Activated T-cell treated with anti-CD3 and anti-CD28 coated beads, Interleukin-2, amount 50 U/mL, for 4 hours (primary cell): ENCODE measurements around the gene LEPR. TPM values are rescaled to one million over a fixed set of nuclear protein-coding genes. Genes with fewer than 3 reads are reported as not detected.
"Not testable (repeated sequence)": the region's sequence is repeated elsewhere in the genome, so short reads cannot be mapped to it uniquely, and the experiment has no call there.

Source experiments
- ATAC-seq, 2 donors: fragments of 200-7000 bp; cut with Tn5 transposase; one replicate each; pipeline ENCODE4 v1.10.0; 2021
- DNase-seq: peaks from one replicate; pipeline ENCODE4 v3.0.0-alpha.2; 2020
- H3K27me3 Mint-ChIP-seq: one replicate; pipeline ENCODE4 v1.8.0; 2021; ENCODE audit warnings: low read depth, mixed read lengths
- H3K36me3 Mint-ChIP-seq: one replicate; pipeline ENCODE4 v1.8.0; 2022; ENCODE audit warnings: mixed read lengths; ENCODE audit not compliant: insufficient read depth
- H3K4me1 Mint-ChIP-seq: one replicate; pipeline ENCODE4 v1.8.0; 2021; ENCODE audit warnings: low read depth, mixed read lengths
- H3K4me3 Mint-ChIP-seq: one replicate; pipeline ENCODE4 v1.8.0; 2021; ENCODE audit warnings: mild to moderate bottlenecking, moderate library complexity, mixed read lengths
- H3K9me3 Mint-ChIP-seq: one replicate; pipeline ENCODE4 v1.8.0; 2021; ENCODE audit warnings: mixed read lengths
- total RNA-seq, 3 donors: library from RNA; stranded (reverse); gene quantifications; one replicate each; pipeline ENCODE4 v1.2.1, GENCODE V29; 2021

The LEPR gene
- total RNA-seq, 3 donors from 2014 or later, result 0.32 to 0.38 (median 0.38) TPM

DNA sequence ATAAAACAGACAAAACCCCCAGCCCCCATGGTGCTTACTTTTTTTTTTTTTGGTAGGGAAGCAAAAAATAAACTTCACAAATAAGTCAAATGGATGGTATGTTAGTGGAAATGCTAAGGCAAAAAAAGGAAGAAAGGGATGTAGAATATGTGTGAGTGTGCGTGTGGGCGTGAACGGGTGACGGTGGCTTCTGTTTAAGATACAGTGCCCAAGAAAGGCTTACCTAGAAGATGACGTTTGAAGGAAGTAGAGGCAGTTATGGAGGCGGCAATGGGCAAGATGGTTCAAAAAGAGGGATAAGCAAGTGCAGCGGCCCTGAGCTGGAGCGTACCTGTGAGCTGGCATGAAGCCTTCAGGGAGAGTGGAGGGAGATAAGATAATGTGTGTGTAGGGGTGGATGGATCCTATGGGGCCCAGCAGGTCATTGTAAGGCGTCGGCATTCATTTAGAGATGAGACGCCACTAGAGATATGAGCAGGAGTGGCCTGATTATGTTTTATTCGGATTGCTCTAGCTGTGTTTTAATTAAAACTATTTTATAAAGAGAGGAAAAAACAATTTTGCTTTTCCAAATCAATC lies 19.9 kb downstream of the LEPR start:
- Mint-ChIP-seq H3K9me3 (no peaks in the 10 kb centered on the region), H3K4me3 (no peak overlapping the region), H3K27me3 (no peaks in the 10 kb centered on the region), H3K4me1 (no peaks in the 10 kb centered on the region), H3K36me3 (peaks cover 4% of the 10 kb centered on the region)
- DNase-seq (no peak), ATAC-seq (no peak)

DNA sequence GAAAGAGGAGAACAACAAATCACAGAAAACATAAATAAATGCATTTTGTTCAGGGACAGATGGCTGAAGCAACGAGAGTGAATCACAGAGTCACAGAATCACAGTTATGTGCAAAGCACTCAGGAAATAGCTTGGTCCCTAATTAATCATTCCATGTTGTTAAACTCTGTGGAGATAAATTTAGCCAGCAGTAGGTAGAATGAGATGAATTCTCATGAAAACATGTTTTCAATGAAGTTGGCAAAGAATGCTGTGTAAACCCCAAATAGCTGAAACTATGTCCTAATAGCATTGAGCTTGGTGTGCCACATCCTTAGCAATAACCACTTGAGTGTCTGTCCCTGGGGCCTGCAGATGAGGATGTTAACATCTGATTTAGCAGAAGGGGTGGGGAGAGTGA lies 20.4 kb downstream of the LEPR start:
- no peak for ATAC-seq
- Mint-ChIP-seq H3K9me3 (no peaks in the 10 kb centered on the region), H3K4me3 (no peak overlapping the region), H3K36me3 (peaks cover 4% of the 10 kb centered on the region), H3K27me3 (no peaks in the 10 kb centered on the region), H3K4me1 (no peaks in the 10 kb centered on the region)
- DNase-seq, result no peak

DNA sequence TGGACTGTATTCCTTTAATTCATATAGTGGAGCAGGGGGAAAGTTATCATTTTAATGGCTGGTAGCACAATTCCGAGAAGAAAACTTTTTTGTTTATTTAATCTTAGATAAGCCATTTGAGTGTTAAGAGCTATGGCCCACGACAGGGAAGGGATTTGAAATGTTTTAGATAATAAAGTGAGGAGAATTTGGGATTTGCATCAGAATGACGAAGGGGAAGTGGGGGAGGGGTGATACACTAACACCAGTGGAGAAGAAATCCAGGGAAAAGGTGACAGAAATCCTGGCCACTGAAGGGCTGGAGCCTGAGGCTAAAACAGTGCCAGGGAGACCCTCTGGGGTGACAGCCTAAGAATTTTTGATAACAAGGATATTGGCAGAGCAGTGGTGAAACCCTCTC lies 21.0 kb downstream of the LEPR start:
- no peaks in the 10 kb centered on the region for H3K27me3 Mint-ChIP-seq
- H3K4me3 Mint-ChIP-seq, result no peak overlapping the region
- DNase-seq, result no peak
- ATAC-seq, result no peak
- H3K36me3 Mint-ChIP-seq, result peaks cover 2% of the 10 kb centered on the region
- H3K9me3 Mint-ChIP-seq, result no peaks in the 10 kb centered on the region
- no peaks in the 10 kb centered on the region for H3K4me1 Mint-ChIP-seq

DNA sequence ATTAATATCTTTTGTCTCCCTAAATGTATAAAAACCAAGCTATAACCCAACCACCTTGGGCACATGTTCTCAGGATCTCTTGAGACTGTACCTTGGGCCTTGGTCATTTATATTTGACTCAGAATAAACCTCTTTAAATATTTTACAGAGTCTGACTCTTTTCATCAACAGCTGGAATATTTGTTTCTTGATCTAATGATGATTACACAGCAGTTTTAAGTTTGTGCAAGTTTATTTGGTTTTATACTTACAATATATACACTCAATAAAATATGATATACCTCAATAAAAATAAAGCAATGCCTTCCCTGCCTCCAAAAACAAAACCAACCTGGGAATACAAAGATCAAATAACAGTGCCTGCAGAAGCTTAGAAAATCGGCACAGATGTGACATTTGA lies 22.0 kb downstream of the LEPR start:
- DNase-seq (no peak), ATAC-seq (no peak)
- no peaks in the 10 kb centered on the region for H3K4me1 Mint-ChIP-seq
- no peak overlapping the region for H3K4me3 Mint-ChIP-seq
- H3K9me3 Mint-ChIP-seq, result no peaks in the 10 kb centered on the region
- no peaks in the 10 kb centered on the region for H3K27me3 Mint-ChIP-seq
- H3K36me3 Mint-ChIP-seq, result no peaks in the 10 kb centered on the region

DNA sequence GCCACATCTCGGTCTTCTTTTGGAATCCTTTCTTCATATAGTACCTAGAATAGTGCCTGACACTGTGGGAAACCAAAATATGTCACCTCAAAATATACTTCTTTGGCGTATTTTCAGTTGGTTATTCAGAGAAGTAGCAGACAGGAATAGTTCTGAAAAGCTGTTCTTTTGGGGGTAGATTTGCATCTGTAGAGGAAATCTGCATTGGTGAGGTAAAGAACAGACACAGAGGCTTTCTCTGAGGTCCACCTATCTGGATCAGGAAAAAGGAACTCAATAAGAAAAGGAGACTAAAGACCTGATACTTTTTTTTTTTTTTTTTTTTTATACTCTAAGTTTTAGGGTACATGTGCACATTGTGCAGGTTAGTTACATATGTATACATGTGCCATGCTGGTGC lies 23.2 kb downstream of the LEPR start:
- H3K27me3 Mint-ChIP-seq, result no peaks in the 10 kb centered on the region

DNA sequence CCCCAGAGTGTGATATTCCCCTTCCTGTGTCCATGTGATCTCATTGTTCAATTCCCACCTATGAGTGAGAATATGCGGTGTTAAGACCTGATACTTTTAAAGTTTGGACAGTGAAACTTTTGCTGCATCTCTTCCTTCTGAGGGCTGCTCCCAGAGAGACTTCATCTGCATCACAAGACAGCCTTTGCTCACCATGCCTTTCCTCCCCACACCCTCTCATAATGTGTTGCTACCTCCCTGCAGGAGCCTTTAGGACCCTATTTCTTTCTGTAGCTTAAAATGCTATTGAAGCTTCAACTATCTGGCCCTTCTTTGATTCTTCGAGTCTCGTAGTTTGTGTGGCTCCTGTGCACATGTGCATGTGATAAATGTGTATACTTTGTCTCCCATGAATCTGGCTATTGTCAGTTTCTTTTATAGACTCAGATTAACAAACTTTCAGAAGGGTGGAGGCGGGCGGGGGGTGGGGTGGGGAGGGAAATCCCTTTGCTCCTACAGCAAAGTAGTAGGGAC lies 23.7 kb downstream of the LEPR start:
- DNase-seq, result no peak
- no peaks in the 10 kb centered on the region for H3K9me3 Mint-ChIP-seq
- no peak overlapping the region for H3K4me3 Mint-ChIP-seq
- no peaks in the 10 kb centered on the region for H3K36me3 Mint-ChIP-seq
- H3K4me1 Mint-ChIP-seq, result no peaks in the 10 kb centered on the region
- no peaks in the 10 kb centered on the region for H3K27me3 Mint-ChIP-seq
- no peak for ATAC-seq

More for the DNA sequence above, 23.2 kb downstream of the LEPR start:
- Mint-ChIP-seq H3K4me1 (no peaks in the 10 kb centered on the region), H3K9me3 (no peaks in the 10 kb centered on the region), H3K4me3 (no peak overlapping the region), H3K36me3 (no peaks in the 10 kb centered on the region)
- DNase-seq, result no peak
- ATAC-seq, result no peak

DNA sequence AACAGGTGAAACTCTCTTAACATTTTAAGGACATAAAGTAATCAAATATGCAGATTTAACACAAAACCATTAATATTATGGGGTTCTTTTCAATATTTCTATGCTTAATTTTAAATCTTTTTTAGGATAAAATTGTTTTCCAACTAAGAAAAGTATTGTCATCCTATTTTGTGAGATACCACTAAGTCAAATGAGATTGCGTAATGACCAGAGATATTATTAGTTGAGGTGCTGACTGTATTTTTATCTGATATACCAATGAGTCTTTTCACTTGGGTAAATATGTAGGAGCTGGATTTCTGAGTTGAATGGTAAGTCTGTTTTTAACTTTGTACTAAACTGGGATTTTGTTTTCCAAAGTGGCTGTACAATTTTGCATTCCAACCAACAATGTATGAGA lies 25.4 kb downstream of the LEPR start:
- ATAC-seq (no peak), DNase-seq (no peak)
- no peaks in the 10 kb centered on the region for H3K4me1 Mint-ChIP-seq
- no peaks in the 10 kb centered on the region for H3K9me3 Mint-ChIP-seq
- H3K4me3 Mint-ChIP-seq, result no peak overlapping the region
- H3K27me3 Mint-ChIP-seq, result no peaks in the 10 kb centered on the region
- H3K36me3 Mint-ChIP-seq, result no peaks in the 10 kb centered on the region

DNA sequence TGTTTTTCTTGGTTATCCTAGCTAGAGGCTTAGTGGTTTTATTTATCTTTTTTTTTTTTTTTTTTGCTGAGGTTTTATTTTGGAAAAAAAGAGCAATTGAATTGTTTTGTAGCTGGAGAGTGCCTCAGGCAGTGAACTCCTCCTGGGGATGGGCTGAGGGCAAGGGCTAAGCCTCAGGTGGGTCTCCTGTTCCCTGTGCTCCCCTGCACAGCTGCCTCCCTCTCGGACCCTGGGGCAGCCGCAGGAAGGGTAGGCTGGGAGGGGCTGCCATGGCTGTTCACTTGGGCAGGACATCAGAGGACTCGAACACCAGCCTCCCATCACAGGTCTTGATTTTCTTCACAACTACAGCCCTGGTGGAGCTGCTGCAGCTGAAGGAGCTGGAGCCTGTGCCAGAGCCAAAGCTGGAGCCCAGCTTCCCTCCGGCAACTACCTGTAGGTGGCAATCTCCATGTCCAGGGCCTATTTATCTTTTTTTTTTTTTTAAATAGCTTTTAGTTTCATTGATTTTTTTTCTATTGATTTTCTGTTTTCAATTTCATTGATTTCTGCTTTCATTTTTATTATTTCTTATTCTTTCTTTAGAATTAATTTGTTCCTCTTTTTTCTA lies 28.9 kb downstream of the LEPR start:
- H3K4me3 Mint-ChIP-seq, result no peak overlapping the region
- no peaks in the 10 kb centered on the region for H3K27me3 Mint-ChIP-seq
- no peaks in the 10 kb centered on the region for H3K36me3 Mint-ChIP-seq
- no peak for DNase-seq
- no peak for ATAC-seq
- H3K9me3 Mint-ChIP-seq, result no peaks in the 10 kb centered on the region
- no peaks in the 10 kb centered on the region for H3K4me1 Mint-ChIP-seq

DNA sequence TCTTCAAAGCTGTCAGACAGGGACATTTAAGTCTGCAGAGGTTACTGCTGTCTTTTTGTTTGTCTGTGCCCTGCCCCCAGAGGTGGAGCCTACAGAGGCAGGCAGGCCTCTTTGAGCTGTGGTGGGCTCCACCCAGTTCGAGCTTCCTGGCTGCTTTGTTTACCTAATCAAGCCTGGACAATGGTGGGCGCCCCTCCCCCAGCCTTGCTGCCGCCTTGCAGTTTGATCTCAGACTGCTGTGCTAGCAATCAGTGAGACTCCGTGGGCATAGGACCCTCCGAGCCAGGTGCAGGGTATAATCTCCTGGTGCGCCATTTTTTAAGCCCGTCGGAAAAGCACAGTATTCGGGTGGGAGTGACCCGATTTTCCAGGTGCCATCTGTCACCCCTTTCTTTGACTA lies 35.2 kb downstream of the LEPR start:
- not testable (repeated sequence) for H3K27me3 Mint-ChIP-seq, H3K4me3 Mint-ChIP-seq, ATAC-seq, H3K9me3 Mint-ChIP-seq, H3K36me3 Mint-ChIP-seq, DNase-seq
- peaks cover 13% of the 10 kb centered on the region for H3K4me1 Mint-ChIP-seq

DNA sequence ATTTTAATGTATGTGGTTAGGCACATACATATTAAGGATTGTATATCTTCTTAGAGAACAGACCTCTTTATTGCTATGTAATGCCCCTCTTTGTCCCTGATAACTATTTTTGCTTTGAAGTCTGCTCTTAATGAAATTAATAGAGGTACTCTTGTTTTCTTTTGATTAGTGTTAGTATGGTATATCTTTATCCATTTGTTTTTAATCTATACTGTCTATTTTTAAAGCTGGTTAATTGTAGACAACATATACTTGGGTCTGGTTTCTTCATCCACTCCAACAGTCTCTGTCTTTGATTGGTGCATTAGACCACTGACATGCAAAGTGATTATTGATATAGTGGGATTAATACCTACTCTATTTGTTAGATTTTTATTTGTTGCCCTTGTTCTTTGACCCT lies 36.0 kb downstream of the LEPR start:
- H3K27me3 Mint-ChIP-seq, result no peaks in the 10 kb centered on the region
- DNase-seq (no peak), ATAC-seq (no peak)
- H3K4me1 Mint-ChIP-seq, result peaks cover 13% of the 10 kb centered on the region
- H3K4me3 Mint-ChIP-seq, result no peak overlapping the region
- H3K36me3 Mint-ChIP-seq, result peaks cover 4% of the 10 kb centered on the region
- peaks cover 7% of the 10 kb centered on the region for H3K9me3 Mint-ChIP-seq

DNA sequence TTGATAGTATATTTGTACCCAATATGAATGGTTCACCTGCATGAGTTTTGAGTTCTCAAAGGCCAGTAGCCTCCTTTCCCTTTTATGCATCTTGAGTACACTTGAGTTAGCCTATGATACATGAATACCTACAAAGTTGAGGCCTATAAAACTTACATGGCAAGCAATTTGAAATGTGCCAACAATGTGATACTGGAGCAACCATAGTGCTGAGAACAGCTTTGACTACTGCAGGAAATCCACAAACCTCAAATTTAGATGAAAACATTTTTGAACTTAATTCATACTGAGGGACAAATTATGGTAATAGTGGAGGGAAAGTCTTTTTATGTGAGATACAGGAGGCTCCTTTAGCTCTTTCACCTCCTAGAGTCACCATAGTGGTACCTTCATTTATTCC lies 37.4 kb downstream of the LEPR start:
- DNase-seq, result no peak
- no peaks in the 10 kb centered on the region for H3K27me3 Mint-ChIP-seq

DNA sequence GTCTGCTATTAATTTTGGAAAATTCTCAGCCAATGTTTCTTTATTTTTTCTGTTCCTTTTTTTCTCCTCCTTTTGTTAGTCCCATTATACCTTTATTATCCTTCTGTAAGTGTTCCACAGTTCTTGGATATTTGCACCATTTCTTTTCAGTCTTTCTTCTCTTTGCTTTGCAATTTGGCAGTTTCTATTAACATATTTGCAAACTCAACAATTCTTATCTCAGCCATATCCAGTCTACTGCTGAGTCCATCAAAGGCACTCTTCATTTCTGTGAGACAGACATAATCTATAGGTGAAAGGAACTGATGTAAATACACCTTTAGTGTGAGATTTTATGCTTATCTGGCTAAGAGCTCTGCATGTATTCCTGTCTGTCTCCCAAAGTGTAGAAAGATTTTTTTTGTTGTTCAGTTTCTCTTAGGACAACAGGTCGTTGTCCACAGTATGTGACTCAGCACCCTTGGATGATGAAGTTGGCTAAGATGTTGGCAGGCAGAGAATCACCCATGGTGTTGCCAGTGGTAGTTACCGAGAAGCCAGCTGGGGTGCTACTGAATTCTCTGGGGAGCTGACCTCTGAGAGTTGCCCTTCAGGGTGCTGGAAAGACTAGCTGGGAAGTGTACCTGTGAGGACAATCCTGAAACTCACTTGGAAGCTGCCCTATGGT lies 38.4 kb downstream of the LEPR start:
- peaks cover 13% of the 10 kb centered on the region for H3K4me1 Mint-ChIP-seq
- DNase-seq, result no peak
- H3K27me3 Mint-ChIP-seq, result no peaks in the 10 kb centered on the region
- no peak overlapping the region for H3K4me3 Mint-ChIP-seq
- peaks cover 4% of the 10 kb centered on the region for H3K36me3 Mint-ChIP-seq
- peaks cover 7% of the 10 kb centered on the region for H3K9me3 Mint-ChIP-seq
- no peak for ATAC-seq

More for the DNA sequence above, 37.4 kb downstream of the LEPR start:
- ATAC-seq, result no peak
- Mint-ChIP-seq H3K9me3 (peaks cover 7% of the 10 kb centered on the region), H3K36me3 (peaks cover 4% of the 10 kb centered on the region), H3K4me3 (no peak overlapping the region), H3K4me1 (peaks cover 13% of the 10 kb centered on the region)

DNA sequence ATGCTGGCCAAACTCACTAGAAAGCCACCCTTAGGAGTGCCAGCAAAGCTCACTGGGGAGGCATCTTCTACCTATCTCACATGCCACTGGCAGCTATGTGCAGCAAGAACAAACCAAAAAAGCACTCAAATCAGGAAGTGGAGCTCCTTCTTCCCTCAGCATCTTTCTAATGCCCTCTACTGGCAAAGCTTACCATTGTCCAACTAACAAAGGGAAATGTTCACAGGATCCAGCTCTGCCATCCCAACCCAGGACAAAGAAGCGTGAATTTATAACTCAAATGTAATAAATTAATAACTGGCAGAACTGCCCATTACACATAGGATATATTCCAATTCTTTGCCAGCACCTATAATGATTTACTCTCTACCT lies 38.9 kb downstream of the LEPR start:
- DNase-seq, result no peak
- H3K4me3 Mint-ChIP-seq, result no peak overlapping the region
- no peaks in the 10 kb centered on the region for H3K27me3 Mint-ChIP-seq

DNA sequence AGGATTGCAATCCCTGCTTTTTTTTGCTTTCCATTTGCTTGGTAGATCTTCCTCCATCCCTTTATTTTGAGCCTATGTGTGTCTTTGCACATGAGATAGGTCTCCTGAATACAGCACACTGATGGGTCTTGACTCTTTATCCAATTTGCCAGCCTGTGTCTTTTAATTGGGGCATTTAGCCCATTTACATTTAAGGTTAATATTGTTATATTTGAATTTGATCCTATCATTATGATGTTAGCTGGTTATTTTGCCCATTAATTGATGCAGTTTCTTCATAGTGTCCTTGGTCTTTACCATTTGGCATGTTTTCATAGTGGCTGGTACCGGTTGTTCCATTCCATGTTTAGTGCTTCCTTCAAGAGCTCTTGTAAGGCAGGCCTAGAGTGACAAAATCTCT lies 45.4 kb downstream of the LEPR start:
- not testable (repeated sequence) for H3K4me3 Mint-ChIP-seq, H3K4me1 Mint-ChIP-seq, H3K36me3 Mint-ChIP-seq, ATAC-seq, H3K27me3 Mint-ChIP-seq, DNase-seq
- peaks cover 11% of the 10 kb centered on the region for H3K9me3 Mint-ChIP-seq

More for the DNA sequence above, 38.9 kb downstream of the LEPR start:
- no peak for ATAC-seq
- Mint-ChIP-seq H3K36me3 (peaks cover 4% of the 10 kb centered on the region), H3K9me3 (peaks cover 7% of the 10 kb centered on the region), H3K4me1 (peaks cover 13% of the 10 kb centered on the region)

DNA sequence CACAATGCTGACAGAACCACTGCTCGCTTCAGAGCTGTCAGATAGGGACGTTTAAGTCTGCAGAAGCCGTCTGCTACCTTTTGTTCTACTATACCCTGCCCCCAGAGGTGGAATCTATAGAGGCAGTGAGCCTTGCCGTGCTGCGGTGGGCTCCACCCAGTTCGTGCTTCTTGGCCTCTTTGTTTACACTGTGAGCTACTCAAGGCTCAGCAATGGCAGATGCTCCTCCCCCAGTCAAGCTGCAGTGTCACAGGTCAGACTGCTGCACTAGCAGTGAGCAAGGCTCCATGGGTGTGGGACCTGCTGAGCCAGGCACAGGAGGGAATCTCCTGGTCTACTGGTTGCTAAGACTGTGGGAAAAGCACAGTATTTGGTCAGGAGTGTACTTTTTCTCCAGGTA lies 47.1 kb downstream of the LEPR start:
- H3K4me1 Mint-ChIP-seq, result no peaks in the 10 kb centered on the region
- no peaks in the 10 kb centered on the region for H3K27me3 Mint-ChIP-seq
- peaks cover 11% of the 10 kb centered on the region for H3K9me3 Mint-ChIP-seq
- DNase-seq, result no peak
- H3K4me3 Mint-ChIP-seq, result no peak overlapping the region
- H3K36me3 Mint-ChIP-seq, result peaks cover 6% of the 10 kb centered on the region
- no peak for ATAC-seq
